ENCODE results near the gene AGBL4.

AGBL4 gene

DNA sequence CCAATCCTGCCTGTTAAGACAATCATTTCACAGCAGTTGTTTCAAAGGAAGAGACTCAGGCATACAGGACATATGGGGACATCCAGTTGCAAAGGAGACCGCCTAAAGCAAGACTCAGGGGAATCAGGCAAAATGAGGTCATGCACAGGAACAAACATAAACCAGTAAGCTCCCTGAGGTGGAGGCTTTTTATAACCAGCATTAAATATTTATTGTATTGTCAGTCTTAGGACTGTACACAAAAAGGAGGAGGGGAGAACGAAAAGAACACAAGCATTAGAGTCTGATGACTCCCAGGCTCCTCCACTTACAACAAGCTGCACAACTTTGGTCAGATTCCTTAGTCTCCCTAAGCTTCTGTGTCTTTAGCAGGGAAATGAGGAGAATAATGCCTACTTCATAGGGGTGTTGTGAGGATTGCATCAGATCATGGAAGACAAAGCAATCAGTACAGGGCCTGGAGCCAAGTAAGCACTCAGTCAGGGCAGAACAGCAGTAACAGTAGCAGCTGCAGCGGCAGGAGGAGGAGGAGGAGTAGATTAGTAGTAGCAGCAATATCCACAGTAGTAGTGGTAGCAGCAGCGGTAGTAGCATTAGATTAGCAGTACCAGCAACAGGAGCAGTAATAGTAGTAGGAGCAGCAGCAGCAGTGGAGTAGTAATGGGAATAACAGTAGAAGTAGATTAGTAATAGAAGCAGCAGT is 1497.6 kb downstream of the AGBL4 start (continued):
- TF ChIP-seq, protein P1, sequence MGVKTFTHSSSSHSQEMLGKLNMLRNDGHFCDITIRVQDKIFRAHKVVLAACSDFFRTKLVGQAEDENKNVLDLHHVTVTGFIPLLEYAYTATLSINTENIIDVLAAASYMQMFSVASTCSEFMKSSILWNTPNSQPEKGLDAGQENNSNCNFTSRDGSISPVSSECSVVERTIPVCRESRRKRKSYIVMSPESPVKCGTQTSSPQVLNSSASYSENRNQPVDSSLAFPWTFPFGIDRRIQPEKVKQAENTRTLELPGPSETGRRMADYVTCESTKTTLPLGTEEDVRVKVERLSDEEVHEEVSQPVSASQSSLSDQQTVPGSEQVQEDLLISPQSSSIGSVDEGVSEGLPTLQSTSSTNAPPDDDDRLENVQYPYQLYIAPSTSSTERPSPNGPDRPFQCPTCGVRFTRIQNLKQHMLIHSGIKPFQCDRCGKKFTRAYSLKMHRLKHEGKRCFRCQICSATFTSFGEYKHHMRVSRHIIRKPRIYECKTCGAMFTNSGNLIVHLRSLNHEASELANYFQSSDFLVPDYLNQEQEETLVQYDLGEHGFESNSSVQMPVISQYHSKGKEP (tag by site-specific recombination; IDR thresholded peaks at IDR 0.05) = peak; percentile 79
- TF ChIP-seq GLIS1 (tag by site-specific recombination; IDR thresholded peaks at IDR 0.05) = no peak
- TF ChIP-seq ZNF10 (tag by site-specific recombination; IDR thresholded peaks at IDR 0.05) = no peak
- TF ChIP-seq, protein P2, sequence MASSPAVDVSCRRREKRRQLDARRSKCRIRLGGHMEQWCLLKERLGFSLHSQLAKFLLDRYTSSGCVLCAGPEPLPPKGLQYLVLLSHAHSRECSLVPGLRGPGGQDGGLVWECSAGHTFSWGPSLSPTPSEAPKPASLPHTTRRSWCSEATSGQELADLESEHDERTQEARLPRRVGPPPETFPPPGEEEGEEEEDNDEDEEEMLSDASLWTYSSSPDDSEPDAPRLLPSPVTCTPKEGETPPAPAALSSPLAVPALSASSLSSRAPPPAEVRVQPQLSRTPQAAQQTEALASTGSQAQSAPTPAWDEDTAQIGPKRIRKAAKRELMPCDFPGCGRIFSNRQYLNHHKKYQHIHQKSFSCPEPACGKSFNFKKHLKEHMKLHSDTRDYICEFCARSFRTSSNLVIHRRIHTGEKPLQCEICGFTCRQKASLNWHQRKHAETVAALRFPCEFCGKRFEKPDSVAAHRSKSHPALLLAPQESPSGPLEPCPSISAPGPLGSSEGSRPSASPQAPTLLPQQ (tag by site-specific recombination; IDR thresholded peaks at IDR 0.05) = peak; percentile 77
- no peak for TF ChIP-seq ZNF48 (tag by site-specific recombination; IDR thresholded peaks at IDR 0.05)
- TF ChIP-seq, protein P3, sequence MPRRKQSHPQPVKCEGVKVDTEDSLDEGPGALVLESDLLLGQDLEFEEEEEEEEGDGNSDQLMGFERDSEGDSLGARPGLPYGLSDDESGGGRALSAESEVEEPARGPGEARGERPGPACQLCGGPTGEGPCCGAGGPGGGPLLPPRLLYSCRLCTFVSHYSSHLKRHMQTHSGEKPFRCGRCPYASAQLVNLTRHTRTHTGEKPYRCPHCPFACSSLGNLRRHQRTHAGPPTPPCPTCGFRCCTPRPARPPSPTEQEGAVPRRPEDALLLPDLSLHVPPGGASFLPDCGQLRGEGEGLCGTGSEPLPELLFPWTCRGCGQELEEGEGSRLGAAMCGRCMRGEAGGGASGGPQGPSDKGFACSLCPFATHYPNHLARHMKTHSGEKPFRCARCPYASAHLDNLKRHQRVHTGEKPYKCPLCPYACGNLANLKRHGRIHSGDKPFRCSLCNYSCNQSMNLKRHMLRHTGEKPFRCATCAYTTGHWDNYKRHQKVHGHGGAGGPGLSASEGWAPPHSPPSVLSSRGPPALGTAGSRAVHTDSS (tag by site-specific recombination; IDR thresholded peaks at IDR 0.05) = peak; percentile 84
- TF ChIP-seq ZSCAN30 (tag by site-specific recombination; IDR thresholded peaks at IDR 0.05) = peak; percentile 20; the same call in 1 of the 2 replicates
- TF ChIP-seq SP3 (tag by site-specific recombination; IDR thresholded peaks at IDR 0.05) = no peak
- no peak for TF ChIP-seq ZNF133 (tag by site-specific recombination; IDR thresholded peaks at IDR 0.05)
- no peak for TF ChIP-seq ZNF366 (tag by site-specific recombination; conservative IDR thresholded peaks at IDR 0.05)
- no peak for TF ChIP-seq ZNF302 (tag by site-specific recombination; IDR thresholded peaks at IDR 0.05; ENCODE audit: low read depth)
- TF ChIP-seq ZNF501 (tag by site-specific recombination; IDR thresholded peaks at IDR 0.05) = no peak
- no peak for TF ChIP-seq ZNF174 (tag by site-specific recombination; IDR thresholded peaks at IDR 0.05)
- no peak for TF ChIP-seq SP2 (tag by site-specific recombination; IDR thresholded peaks at IDR 0.05)
- TF ChIP-seq, protein P4, sequence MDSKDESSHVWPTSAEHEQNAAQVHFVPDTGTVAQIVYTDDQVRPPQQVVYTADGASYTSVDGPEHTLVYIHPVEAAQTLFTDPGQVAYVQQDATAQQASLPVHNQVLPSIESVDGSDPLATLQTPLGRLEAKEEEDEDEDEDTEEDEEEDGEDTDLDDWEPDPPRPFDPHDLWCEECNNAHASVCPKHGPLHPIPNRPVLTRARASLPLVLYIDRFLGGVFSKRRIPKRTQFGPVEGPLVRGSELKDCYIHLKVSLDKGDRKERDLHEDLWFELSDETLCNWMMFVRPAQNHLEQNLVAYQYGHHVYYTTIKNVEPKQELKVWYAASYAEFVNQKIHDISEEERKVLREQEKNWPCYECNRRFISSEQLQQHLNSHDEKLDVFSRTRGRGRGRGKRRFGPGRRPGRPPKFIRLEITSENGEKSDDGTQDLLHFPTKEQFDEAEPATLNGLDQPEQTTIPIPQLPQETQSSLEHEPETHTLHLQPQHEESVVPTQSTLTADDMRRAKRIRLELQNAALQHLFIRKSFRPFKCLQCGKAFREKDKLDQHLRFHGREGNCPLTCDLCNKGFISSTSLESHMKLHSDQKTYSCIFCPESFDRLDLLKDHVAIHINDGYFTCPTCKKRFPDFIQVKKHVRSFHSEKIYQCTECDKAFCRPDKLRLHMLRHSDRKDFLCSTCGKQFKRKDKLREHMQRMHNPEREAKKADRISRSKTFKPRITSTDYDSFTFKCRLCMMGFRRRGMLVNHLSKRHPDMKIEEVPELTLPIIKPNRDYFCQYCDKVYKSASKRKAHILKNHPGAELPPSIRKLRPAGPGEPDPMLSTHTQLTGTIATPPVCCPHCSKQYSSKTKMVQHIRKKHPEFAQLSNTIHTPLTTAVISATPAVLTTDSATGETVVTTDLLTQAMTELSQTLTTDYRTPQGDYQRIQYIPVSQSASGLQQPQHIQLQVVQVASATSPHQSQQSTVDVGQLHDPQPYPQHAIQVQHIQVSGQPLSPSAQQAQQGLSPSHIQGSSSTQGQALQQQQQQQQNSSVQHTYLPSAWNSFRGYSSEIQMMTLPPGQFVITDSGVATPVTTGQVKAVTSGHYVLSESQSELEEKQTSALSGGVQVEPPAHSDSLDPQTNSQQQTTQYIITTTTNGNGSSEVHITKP (tag by site-specific recombination; IDR thresholded peaks at IDR 0.05) = peak; percentile 77
- TF ChIP-seq, protein P5, sequence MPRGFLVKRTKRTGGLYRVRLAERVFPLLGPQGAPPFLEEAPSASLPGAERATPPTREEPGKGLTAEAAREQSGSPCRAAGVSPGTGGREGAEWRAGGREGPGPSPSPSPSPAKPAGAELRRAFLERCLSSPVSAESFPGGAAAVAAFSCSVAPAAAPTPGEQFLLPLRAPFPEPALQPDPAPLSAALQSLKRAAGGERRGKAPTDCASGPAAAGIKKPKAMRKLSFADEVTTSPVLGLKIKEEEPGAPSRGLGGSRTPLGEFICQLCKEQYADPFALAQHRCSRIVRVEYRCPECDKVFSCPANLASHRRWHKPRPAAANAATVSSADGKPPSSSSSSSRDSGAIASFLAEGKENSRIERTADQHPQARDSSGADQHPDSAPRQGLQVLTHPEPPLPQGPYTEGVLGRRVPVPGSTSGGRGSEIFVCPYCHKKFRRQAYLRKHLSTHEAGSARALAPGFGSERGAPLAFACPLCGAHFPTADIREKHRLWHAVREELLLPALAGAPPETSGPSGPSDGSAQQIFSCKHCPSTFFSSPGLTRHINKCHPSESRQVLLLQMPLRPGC (tag by site-specific recombination; IDR thresholded peaks at IDR 0.05) = no peak
- no peak for TF ChIP-seq HOXC10 (CRISPR knock-in tag; IDR thresholded peaks at IDR 0.05)
- TF ChIP-seq SCRT2 (tag by site-specific recombination; IDR thresholded peaks at IDR 0.05) = peak; percentile 70
- TF ChIP-seq, protein P6, sequence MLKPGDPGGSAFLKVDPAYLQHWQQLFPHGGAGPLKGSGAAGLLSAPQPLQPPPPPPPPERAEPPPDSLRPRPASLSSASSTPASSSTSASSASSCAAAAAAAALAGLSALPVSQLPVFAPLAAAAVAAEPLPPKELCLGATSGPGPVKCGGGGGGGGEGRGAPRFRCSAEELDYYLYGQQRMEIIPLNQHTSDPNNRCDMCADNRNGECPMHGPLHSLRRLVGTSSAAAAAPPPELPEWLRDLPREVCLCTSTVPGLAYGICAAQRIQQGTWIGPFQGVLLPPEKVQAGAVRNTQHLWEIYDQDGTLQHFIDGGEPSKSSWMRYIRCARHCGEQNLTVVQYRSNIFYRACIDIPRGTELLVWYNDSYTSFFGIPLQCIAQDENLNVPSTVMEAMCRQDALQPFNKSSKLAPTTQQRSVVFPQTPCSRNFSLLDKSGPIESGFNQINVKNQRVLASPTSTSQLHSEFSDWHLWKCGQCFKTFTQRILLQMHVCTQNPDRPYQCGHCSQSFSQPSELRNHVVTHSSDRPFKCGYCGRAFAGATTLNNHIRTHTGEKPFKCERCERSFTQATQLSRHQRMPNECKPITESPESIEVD (tag by site-specific recombination; IDR thresholded peaks at IDR 0.05) = no peak
- TF ChIP-seq, protein P7, sequence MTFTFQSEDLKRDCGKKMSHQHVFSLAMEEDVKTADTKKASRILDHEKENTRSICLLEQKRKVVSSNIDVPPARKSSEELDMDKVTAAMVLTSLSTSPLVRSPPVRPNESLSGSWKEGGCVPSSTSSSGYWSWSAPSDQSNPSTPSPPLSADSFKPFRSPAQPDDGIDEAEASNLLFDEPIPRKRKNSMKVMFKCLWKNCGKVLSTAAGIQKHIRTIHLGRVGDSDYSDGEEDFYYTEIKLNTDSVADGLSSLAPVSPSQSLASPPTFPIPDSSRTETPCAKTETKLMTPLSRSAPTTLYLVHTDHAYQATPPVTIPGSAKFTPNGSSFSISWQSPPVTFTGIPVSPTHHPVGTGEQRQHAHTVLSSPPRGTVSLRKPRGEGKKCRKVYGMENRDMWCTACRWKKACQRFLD (tag by site-specific recombination; IDR thresholded peaks at IDR 0.05) = no peak
- TF ChIP-seq, protein P8, sequence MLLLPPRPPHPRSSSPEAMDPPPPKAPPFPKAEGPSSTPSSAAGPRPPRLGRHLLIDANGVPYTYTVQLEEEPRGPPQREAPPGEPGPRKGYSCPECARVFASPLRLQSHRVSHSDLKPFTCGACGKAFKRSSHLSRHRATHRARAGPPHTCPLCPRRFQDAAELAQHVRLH (tag by site-specific recombination; IDR thresholded peaks at IDR 0.05) = peak; percentile 25; the same call in 1 of the 2 replicates
- no peak for TF ChIP-seq ZXDB (tag by site-specific recombination; IDR thresholded peaks at IDR 0.05)
- no peak for TF ChIP-seq ZNF214 (tag by site-specific recombination; IDR thresholded peaks at IDR 0.05; ENCODE audit: borderline replicate concordance)

Data from HEK293 (cell line).